Osteoblast (primary cell): ENCODE results near the gene ACAP2. TPM values are rescaled to one million over a fixed set of nuclear protein-coding genes. Genes with fewer than 3 reads are reported as not detected.

Source experiments
- DNase-seq: peaks from one replicate; pipeline ENCODE4 v3.0.0; 2011; ENCODE audit warnings: low spot score, mixed read lengths; ENCODE audit not compliant: insufficient read length; ENCODE audit errors: missing footprints
- H2AFZ ChIP-seq: 2 replicates; pipeline ENCODE4 v1.6.0; 2011; ENCODE audit warnings: mild to moderate bottlenecking, low read length
- H3K27ac ChIP-seq: 2 replicates; pipeline ENCODE4 v1.5.1; 2011; ENCODE audit warnings: mild to moderate bottlenecking, low read depth, low read length, moderate library complexity
- H3K27me3 ChIP-seq: 2 replicates; pipeline ENCODE4 v1.6.0; 2012; ENCODE audit warnings: mild to moderate bottlenecking, control low read depth, inconsistent platforms, low read length, moderate library complexity; ENCODE audit not compliant: insufficient read depth
- H3K36me3 ChIP-seq: 2 replicates; pipeline ENCODE4 v1.5.1; 2011; ENCODE audit warnings: mild to moderate bottlenecking, low read length, control low read depth, moderate library complexity; ENCODE audit not compliant: insufficient read depth
- H3K4me1 ChIP-seq: 2 replicates; pipeline ENCODE4 v1.5.1; 2011; ENCODE audit warnings: mild to moderate bottlenecking, low read length, control low read depth, moderate library complexity; ENCODE audit not compliant: insufficient read depth
- H3K4me2 ChIP-seq: 2 replicates; pipeline ENCODE4 v1.6.0; 2011; ENCODE audit warnings: mild to moderate bottlenecking, low read length; ENCODE audit not compliant: insufficient read depth
- H3K4me3 ChIP-seq: fragments of 200-600 bp; sonication (generic); 3 replicates; pipeline ENCODE4 v1.5.1; 2012; ENCODE audit warnings: mild to moderate bottlenecking, low read length, inconsistent platforms; ENCODE audit not compliant: insufficient read depth
- H3K79me2 ChIP-seq: 2 replicates; pipeline ENCODE4 v1.6.0; 2012; ENCODE audit warnings: mild to moderate bottlenecking, low read length, control low read depth, inconsistent platforms; ENCODE audit not compliant: insufficient read depth
- H3K9me3 ChIP-seq: 2 replicates; pipeline ENCODE4 v1.5.1; 2011; ENCODE audit warnings: low read depth, low read length, control low read depth
- H4K20me1 ChIP-seq: 2 replicates; pipeline ENCODE4 v1.6.0; 2012; ENCODE audit warnings: mild to moderate bottlenecking, low read length, control low read depth; ENCODE audit not compliant: insufficient read depth
- total RNA-seq: library from RNA; depleted of rRNA; stranded (reverse); fragments of >200 nt; gene quantifications from 2 replicates; pipeline ENCODE4 v1.2.3, GENCODE V29; 2012
- TF ChIP-seq, protein P1 (sequence below): IDR thresholded peaks from 2 replicates; pipeline ENCODE4 v1.5.1; 2011; ENCODE audit warnings: mild to moderate bottlenecking, low read depth, low read length, moderate library complexity; ENCODE audit errors: extremely low read depth

ACAP2 gene
- total RNA-seq, 1 donor: 121 TPM

DNA sequence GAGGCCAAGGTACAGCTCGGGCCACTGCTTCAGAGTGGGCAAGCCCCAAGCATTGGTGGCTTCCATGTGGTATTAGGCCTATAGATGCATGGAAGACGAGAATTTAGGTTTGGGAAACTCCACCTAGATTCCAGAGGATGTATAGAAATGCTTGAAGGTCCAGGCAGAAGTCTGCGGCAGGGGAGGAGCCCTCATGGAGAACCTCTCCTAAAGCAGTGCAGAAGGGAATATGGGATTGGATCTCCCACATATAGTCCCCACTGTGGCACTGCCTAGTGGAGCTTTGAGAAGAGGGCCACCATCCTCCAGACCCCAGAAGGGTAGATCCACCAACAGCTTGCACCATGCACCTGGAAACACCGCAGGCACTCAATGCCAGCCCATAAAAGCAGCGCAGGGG lies 123.8 kb downstream of the ACAP2 start:
- no peaks in the 10 kb centered on the region for H3K4me1 ChIP-seq
- no peak overlapping the region for H2AFZ ChIP-seq
- H4K20me1 ChIP-seq: no peaks in the 10 kb centered on the region
- H3K9me3 ChIP-seq: no peaks in the 10 kb centered on the region
- H3K27ac ChIP-seq: no peak overlapping the region
- TF ChIP-seq, protein P1, sequence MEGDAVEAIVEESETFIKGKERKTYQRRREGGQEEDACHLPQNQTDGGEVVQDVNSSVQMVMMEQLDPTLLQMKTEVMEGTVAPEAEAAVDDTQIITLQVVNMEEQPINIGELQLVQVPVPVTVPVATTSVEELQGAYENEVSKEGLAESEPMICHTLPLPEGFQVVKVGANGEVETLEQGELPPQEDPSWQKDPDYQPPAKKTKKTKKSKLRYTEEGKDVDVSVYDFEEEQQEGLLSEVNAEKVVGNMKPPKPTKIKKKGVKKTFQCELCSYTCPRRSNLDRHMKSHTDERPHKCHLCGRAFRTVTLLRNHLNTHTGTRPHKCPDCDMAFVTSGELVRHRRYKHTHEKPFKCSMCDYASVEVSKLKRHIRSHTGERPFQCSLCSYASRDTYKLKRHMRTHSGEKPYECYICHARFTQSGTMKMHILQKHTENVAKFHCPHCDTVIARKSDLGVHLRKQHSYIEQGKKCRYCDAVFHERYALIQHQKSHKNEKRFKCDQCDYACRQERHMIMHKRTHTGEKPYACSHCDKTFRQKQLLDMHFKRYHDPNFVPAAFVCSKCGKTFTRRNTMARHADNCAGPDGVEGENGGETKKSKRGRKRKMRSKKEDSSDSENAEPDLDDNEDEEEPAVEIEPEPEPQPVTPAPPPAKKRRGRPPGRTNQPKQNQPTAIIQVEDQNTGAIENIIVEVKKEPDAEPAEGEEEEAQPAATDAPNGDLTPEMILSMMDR: no peak
- no peaks in the 10 kb centered on the region for H3K27me3 ChIP-seq
- H3K4me3 ChIP-seq: no peak overlapping the region
- peaks cover 19% of the 10 kb centered on the region for H3K36me3 ChIP-seq
- no peaks in the 10 kb centered on the region for H3K79me2 ChIP-seq
- DNase-seq: no peak
- H3K4me2 ChIP-seq: no peak overlapping the region

DNA sequence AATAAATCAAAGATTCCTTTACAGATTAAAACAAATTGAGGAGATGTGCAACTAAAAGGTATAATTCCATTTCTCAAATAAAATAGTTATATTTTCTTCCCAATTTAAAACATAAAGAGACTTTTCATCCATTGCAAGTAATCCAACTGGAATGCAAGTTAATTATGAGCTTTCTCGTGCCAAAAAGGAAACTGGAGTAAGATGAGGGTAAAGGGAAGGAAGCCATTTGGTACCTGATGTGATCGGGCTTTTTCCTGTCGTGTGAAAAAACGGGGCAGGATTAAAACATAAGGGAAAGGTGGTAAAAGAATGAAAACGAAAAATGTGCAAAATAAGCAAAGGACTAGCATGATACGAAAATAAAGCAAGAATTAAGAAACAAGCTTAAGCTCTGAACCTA lies 130.1 kb downstream of the ACAP2 start:
- TF ChIP-seq, protein P1: no peak
- Histone ChIP-seq H3K4me2 (peak overlapping the region; percentile 66), H3K27me3 (no peaks in the 10 kb centered on the region), H3K36me3 (peaks cover 3% of the 10 kb centered on the region), H3K4me1 (no peaks in the 10 kb centered on the region), H3K79me2 (no peaks in the 10 kb centered on the region), H3K4me3 (no peak overlapping the region), H3K27ac (no peak overlapping the region), H4K20me1 (no peaks in the 10 kb centered on the region), H3K9me3 (no peaks in the 10 kb centered on the region), H2AFZ (no peak overlapping the region)
- peak; percentile 57 for DNase-seq

DNA sequence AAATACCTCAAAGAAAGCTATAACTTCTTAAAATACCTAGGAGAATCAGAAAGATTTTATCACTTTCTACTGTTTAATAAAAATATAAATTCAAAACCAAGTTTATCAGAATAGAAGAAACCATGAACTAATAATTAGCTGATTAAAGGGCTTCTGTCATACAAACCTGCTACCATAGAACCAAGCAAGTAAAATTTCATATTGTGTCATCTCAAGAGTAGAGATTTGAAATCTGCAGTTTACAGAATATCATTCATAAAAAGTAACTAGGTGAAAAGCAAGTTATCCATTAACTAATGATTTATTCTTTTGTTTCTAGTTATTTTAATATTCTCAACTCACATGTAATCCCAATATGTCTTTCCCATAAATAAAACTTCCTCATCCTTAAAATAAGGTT lies 135.1 kb downstream of the ACAP2 start:
- no peaks in the 10 kb centered on the region for H3K9me3 ChIP-seq
- H3K4me2 ChIP-seq: no peak overlapping the region
- H3K4me3 ChIP-seq: no peak overlapping the region
- no peaks in the 10 kb centered on the region for H3K79me2 ChIP-seq
- no peak overlapping the region for H3K27ac ChIP-seq
- H4K20me1 ChIP-seq: no peaks in the 10 kb centered on the region
- H3K36me3 ChIP-seq: peaks cover 3% of the 10 kb centered on the region
- no peak for DNase-seq
- no peak overlapping the region for H2AFZ ChIP-seq
- H3K27me3 ChIP-seq: no peaks in the 10 kb centered on the region
- TF ChIP-seq, protein P1: no peak
- peaks cover 3% of the 10 kb centered on the region for H3K4me1 ChIP-seq

DNA sequence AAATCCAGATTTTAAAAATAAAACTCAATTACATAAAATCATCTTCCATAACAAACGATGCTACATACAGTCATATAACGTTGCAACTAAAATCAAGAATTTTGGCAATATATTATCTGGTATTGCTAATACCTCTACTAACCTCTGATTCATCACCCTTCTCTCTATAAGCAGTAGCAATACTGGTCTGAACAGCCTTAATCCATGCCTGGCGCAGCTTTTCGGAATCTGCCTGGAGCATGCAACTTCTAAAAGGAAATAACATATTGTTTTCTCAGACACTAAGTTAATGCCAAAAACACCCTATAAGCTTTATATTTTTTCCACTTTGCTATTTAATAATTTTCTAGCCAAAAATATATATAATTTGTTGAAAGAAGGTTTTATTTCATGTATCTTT lies 136.5 kb downstream of the ACAP2 start:
- H3K79me2 ChIP-seq: no peaks in the 10 kb centered on the region
- H3K27ac ChIP-seq: no peak overlapping the region
- TF ChIP-seq, protein P1: no peak
- H3K36me3 ChIP-seq: peaks cover 3% of the 10 kb centered on the region
- peaks cover 5% of the 10 kb centered on the region for H3K4me1 ChIP-seq
- no peak overlapping the region for H3K4me2 ChIP-seq
- H3K27me3 ChIP-seq: no peaks in the 10 kb centered on the region
- H3K9me3 ChIP-seq: no peaks in the 10 kb centered on the region
- no peak overlapping the region for H2AFZ ChIP-seq
- H3K4me3 ChIP-seq: no peak overlapping the region
- no peak for DNase-seq
- no peaks in the 10 kb centered on the region for H4K20me1 ChIP-seq
